Mesenchymal stem cell (in vitro differentiated cells and primary cell): ENCODE data around the gene GOLGA5.
"Not testable (repeated sequence)": the region's sequence is repeated elsewhere in the genome, so short reads cannot be mapped to it uniquely, and the experiment has no call there.

Source experiments
- DNase-seq: peaks from one replicate; pipeline ENCODE4 v3.0.0-alpha.2; 2013
- H2AFZ ChIP-seq: one replicate; pipeline ENCODE4 v1.6.1; 2013; ENCODE audit warnings: low read depth, mild to moderate bottlenecking, control low read depth, inconsistent platforms, low read length, moderate library complexity
- H2AK5ac ChIP-seq: 2 replicates; pipeline ENCODE4 v1.6.1; 2013; ENCODE audit warnings: low read length, moderate library complexity, mild to moderate bottlenecking, inconsistent platforms; ENCODE audit not compliant: severe bottlenecking
- H2BK120ac ChIP-seq: one replicate; pipeline ENCODE4 v1.6.1; 2013; ENCODE audit warnings: low read depth, mild to moderate bottlenecking, inconsistent platforms, low read length, moderate library complexity
- H2BK12ac ChIP-seq, 2 experiments: one replicate each; pipeline ENCODE4 v1.6.1; 2013; ENCODE audit warnings: inconsistent platforms in 2 of 2, low read length in 2 of 2, mild to moderate bottlenecking in 2 of 2, moderate library complexity in 2 of 2, control low read depth in 1 of 2
- H2BK15ac ChIP-seq: one replicate; pipeline ENCODE4 v1.6.1; 2013; ENCODE audit warnings: mild to moderate bottlenecking, low read depth, inconsistent platforms; ENCODE audit not compliant: poor library complexity, severe bottlenecking
- H2BK5ac ChIP-seq: 2 replicates; pipeline ENCODE4 v1.6.1; 2013; ENCODE audit warnings: low read depth, mild to moderate bottlenecking, low read length, control low read depth, inconsistent platforms; ENCODE audit not compliant: poor library complexity, severe bottlenecking
- H3K14ac ChIP-seq, 2 experiments: one replicate each; pipeline ENCODE4 v1.6.1; 2013; ENCODE audit warnings: inconsistent platforms in 2 of 2, low read length in 2 of 2, control low read depth in 1 of 2, mild to moderate bottlenecking in 1 of 2, moderate library complexity in 1 of 2
- H3K18ac ChIP-seq, 2 experiments: one replicate each; pipeline ENCODE4 v1.6.1; 2013; ENCODE audit warnings: inconsistent platforms in 2 of 2, low read length in 2 of 2, control low read depth in 1 of 2, low read depth in 1 of 2, mild to moderate bottlenecking in 1 of 2
- H3K23ac ChIP-seq, 2 experiments: one replicate each; pipeline ENCODE4 v1.6.1; 2013; ENCODE audit warnings: inconsistent platforms in 2 of 2, low read length in 2 of 2, mild to moderate bottlenecking in 2 of 2, moderate library complexity in 2 of 2, control low read depth in 1 of 2
- H3K27ac ChIP-seq: 2 replicates; pipeline ENCODE4 v1.5.1; 2013; ENCODE audit warnings: mild to moderate bottlenecking, moderate library complexity, low read length, control low read depth, inconsistent platforms; ENCODE audit not compliant: poor library complexity, severe bottlenecking
- H3K27me3 ChIP-seq, 2 experiments: 2 replicates each; pipeline versions ENCODE4 v1.6.1 to v1.7.0; 2013; ENCODE audit warnings: low read length in 2 of 2, mild to moderate bottlenecking in 2 of 2, moderate library complexity in 2 of 2, control low read depth in 1 of 2, inconsistent platforms in 1 of 2; ENCODE audit not compliant: control insufficient read depth in 1 of 2, insufficient read depth in 1 of 2
- H3K36me3 ChIP-seq, 2 experiments: 2 replicates each; pipeline versions ENCODE4 v1.6.1 to v1.7.0; 2013; ENCODE audit warnings: low read length in 2 of 2, control low read depth in 1 of 2, inconsistent platforms in 1 of 2, low read depth in 1 of 2, mild to moderate bottlenecking in 1 of 2; ENCODE audit not compliant: insufficient read depth in 2 of 2, control insufficient read depth in 1 of 2
- H3K4ac ChIP-seq, 2 experiments: one replicate each; pipeline ENCODE4 v1.6.1; 2013; ENCODE audit warnings: inconsistent platforms in 2 of 2, low read length in 2 of 2, mild to moderate bottlenecking in 2 of 2, moderate library complexity in 2 of 2, control low read depth in 1 of 2, low read depth in 1 of 2
- H3K4me1 ChIP-seq: 2 replicates; pipeline ENCODE4 v1.6.1; 2013; ENCODE audit warnings: low read depth, low read length, control low read depth; ENCODE audit not compliant: control insufficient read depth, insufficient read depth
- H3K4me2 ChIP-seq: 2 replicates; pipeline ENCODE4 v1.6.1; 2013; ENCODE audit warnings: low read length, mild to moderate bottlenecking, inconsistent platforms; ENCODE audit not compliant: poor library complexity, severe bottlenecking
- H3K4me3 ChIP-seq, 2 experiments: 2 replicates each; pipeline versions ENCODE4 v1.5.1 to v1.7.0; 2013; ENCODE audit warnings: low read length in 2 of 2, mild to moderate bottlenecking in 2 of 2, control low read depth in 1 of 2, low read depth in 1 of 2; ENCODE audit not compliant: insufficient read depth in 1 of 2
- H3K79me1 ChIP-seq: replicated peaks from 2 replicates; pipeline ENCODE4 v1.6.1; 2013; ENCODE audit warnings: mild to moderate bottlenecking, control low read depth, low read length, inconsistent platforms; ENCODE audit not compliant: poor library complexity, severe bottlenecking
- H3K9ac ChIP-seq: 2 replicates; pipeline ENCODE4 v1.7.0; 2013; ENCODE audit warnings: mild to moderate bottlenecking, low read length, moderate library complexity
- H3K9me3 ChIP-seq: 2 replicates; pipeline ENCODE4 v1.7.0; 2013; ENCODE audit warnings: mild to moderate bottlenecking, low read length; ENCODE audit not compliant: control insufficient read depth
- H4K8ac ChIP-seq: one replicate; pipeline ENCODE4 v1.6.1; 2013; ENCODE audit warnings: inconsistent platforms, mild to moderate bottlenecking, low read length, moderate library complexity
- H4K91ac ChIP-seq: one replicate; pipeline ENCODE4 v1.6.1; 2013; ENCODE audit warnings: mild to moderate bottlenecking, low read length, inconsistent platforms
- WGBS: methylation state at CpG from one replicate; pipeline ENCODE4 v1.1.7; 2013; ENCODE audit warnings: mixed read lengths; 5-methylcytosine and 5-hydroxymethylcytosine counted together

The GOLGA5 gene

DNA sequence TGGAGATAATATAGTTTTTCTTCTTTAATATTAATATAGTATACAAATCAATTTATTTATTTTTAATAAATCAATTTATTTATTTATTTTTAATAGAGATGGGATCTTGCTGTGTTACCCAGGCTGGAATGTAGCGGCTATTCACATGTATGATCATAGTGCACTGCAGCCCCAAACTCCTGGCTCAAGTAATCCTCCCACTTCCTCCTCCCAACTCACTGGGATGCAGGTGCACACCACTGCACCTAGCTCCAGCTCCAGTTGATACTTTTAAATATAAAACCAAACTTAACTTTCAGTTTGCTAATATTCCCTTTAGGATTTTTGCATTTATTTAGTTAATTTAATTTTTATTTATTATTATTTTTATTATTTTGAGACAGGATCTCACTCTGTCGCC lies 8.6 kb downstream of the GOLGA5 start:
- H4K8ac ChIP-seq, result no peak overlapping the region
- no peak overlapping the region for H2AK5ac ChIP-seq
- H3K4me3 ChIP-seq, result no peak overlapping the region
- H2BK5ac ChIP-seq, result no peak overlapping the region
- H2BK15ac ChIP-seq, result no peak overlapping the region
- H2BK120ac ChIP-seq, result no peak overlapping the region
- no peak overlapping the region for H4K91ac ChIP-seq
- H3K27me3 ChIP-seq, result no peaks in the 10 kb centered on the region
- H2AFZ ChIP-seq, result no peak overlapping the region
- H2BK12ac ChIP-seq, result no peak overlapping the region
- no peak overlapping the region for H3K4me2 ChIP-seq
- no peak for DNase-seq
- 100% methylated on average over 2 of the region's 2 CpGs for whole genome bisulfite sequencing
- no peak overlapping the region for H3K14ac ChIP-seq
- H3K9ac ChIP-seq, result no peak overlapping the region
- H3K4ac ChIP-seq, result no peak overlapping the region
- H3K4me1 ChIP-seq, result no peaks in the 10 kb centered on the region
- peaks cover 11% of the 10 kb centered on the region for H3K79me1 ChIP-seq
- H3K18ac ChIP-seq, result no peak overlapping the region
- H3K9me3 ChIP-seq, result no peaks in the 10 kb centered on the region
- H3K36me3 ChIP-seq, result peaks cover 12 to 67% of the 10 kb centered on the region in 2 experiments
- H3K23ac ChIP-seq, result no peak overlapping the region
- H3K27ac ChIP-seq, result no peak overlapping the region

DNA sequence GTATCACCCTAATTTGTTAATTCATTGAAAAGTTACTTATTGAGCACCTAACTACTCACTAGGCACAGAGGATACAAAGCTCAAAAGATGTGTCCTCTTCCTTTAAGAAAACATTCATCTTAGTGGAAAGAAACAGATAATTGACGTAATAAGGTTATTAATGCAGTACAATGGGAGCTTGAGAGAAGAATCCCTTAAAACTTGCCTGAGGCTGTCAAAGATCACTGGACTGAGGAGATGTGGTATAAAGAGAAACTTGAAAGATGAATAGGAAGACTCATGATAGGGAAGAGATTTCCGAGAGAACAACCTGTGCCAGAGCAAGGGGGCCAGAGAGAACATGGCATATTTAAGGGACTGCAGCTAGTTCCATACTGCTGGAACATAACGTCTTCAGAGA lies 19.1 kb downstream of the GOLGA5 start:
- H3K9me3 ChIP-seq, result no peaks in the 10 kb centered on the region

DNA sequence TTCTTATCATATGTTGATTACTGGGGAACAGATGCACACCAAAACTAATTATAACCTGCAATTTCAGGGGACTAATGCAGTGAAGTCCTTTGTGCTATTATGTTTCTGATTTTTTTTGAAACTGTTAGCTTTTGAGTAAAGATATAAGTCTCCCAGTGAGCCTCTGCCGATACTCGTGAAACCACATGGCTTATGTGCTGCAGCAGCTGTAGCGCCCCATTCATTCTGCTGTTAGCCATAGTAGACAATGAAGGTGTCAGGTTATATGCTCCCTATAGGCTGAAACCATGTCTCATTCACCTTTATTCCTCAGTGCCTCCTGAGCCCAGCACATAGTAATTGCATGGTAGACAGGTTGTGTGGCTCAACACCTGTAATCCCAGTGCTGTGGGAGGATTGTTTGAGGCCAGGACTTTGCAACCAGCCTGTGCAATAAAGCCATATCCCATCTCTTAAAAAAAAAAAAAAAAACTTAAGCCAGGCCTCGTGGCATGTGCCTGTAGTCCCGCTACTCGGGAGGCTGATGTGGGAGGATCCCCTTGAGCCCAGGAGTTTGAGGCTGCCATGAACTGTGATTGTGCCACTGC lies 25.0 kb downstream of the GOLGA5 start:
- H2BK5ac ChIP-seq, result no peak overlapping the region
- no peaks in the 10 kb centered on the region for H3K4me1 ChIP-seq
- H3K23ac ChIP-seq, result no peak overlapping the region
- no peak overlapping the region for H4K8ac ChIP-seq
- H2AFZ ChIP-seq, result no peak overlapping the region
- H3K36me3 ChIP-seq, result peaks cover 31 to 94% of the 10 kb centered on the region in 2 experiments
- H2AK5ac ChIP-seq, result no peak overlapping the region
- H3K9ac ChIP-seq, result no peak overlapping the region
- H3K14ac ChIP-seq, result no peak overlapping the region
- no peak overlapping the region for H3K18ac ChIP-seq
- no peak overlapping the region for H4K91ac ChIP-seq
- 95% methylated on average over 6 of the region's 6 CpGs for WGBS
- no peak overlapping the region for H2BK12ac ChIP-seq
- peaks cover 15% of the 10 kb centered on the region for H3K79me1 ChIP-seq
- no peak overlapping the region for H2BK15ac ChIP-seq
- H3K4me3 ChIP-seq, result no peak overlapping the region
- H3K27ac ChIP-seq, result no peak overlapping the region
- DNase-seq, result no peak
- no peak overlapping the region for H2BK120ac ChIP-seq
- no peak overlapping the region for H3K4me2 ChIP-seq
- H3K4ac ChIP-seq, result no peak overlapping the region
- no peaks in the 10 kb centered on the region for H3K27me3 ChIP-seq
- no peaks in the 10 kb centered on the region for H3K9me3 ChIP-seq

More for the DNA sequence above, 19.1 kb downstream of the GOLGA5 start:
- H3K79me1 ChIP-seq, result peaks cover 25% of the 10 kb centered on the region
- no peak overlapping the region for H3K4me3 ChIP-seq
- H3K36me3 ChIP-seq, result peaks cover 33 to 98% of the 10 kb centered on the region in 2 experiments
- H3K27ac ChIP-seq, result no peak overlapping the region
- H2BK120ac ChIP-seq, result no peak overlapping the region
- no peak overlapping the region for H4K8ac ChIP-seq
- DNase-seq, result no peak
- H3K4me2 ChIP-seq, result no peak overlapping the region
- no peak overlapping the region for H2BK12ac ChIP-seq
- H3K18ac ChIP-seq, result no peak overlapping the region
- no peak overlapping the region for H2BK15ac ChIP-seq
- 97% methylated on average over 3 of the region's 3 CpGs for WGBS
- H3K4me1 ChIP-seq, result no peaks in the 10 kb centered on the region
- H4K91ac ChIP-seq, result no peak overlapping the region
- no peak overlapping the region for H2AK5ac ChIP-seq
- H3K4ac ChIP-seq, result no peak overlapping the region
- no peak overlapping the region for H3K23ac ChIP-seq
- H3K27me3 ChIP-seq, result no peaks in the 10 kb centered on the region
- H3K14ac ChIP-seq, result no peak overlapping the region
- no peak overlapping the region for H2AFZ ChIP-seq
- no peak overlapping the region for H2BK5ac ChIP-seq
- H3K9ac ChIP-seq, result no peak overlapping the region

DNA sequence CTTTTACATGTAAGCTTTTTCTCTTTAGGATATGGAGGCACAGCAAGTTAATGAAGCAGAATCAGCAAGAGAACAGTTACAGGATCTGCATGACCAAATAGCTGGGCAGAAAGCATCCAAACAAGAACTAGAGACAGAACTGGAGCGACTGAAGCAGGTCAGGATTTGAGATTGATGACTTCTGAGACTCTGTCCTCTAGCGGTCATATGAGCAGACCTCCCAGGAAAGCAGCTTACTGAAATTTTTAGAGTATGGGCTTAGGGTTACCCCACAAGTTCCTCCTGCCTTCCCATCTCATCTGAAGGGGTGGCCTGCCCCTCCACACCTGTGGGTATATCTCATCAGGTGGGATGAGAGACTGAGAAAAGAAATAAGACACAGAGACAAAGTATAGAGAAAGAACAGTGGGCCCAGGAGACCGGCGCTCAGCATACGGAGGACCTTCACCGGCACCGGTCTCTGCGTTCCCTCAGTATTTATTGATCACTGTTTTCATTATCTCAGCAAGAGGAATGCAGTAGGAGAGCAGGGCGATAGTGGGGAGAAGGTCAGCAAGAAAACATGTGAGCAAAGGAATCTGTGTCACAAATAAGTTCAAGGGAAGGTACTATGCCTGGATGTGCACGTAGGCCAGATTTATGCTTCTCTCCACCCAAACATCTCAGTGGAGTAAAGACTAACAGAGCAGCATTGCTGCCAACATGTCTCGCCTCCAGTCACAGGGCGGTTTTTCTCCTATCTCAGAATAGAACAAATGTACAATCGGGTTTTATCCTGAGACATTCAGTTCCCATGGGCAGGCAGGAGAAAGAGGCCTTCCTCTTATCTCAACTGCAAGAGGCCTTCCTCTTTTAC lies 25.8 kb downstream of the GOLGA5 start:
- H3K4me1 ChIP-seq, H3K9ac ChIP-seq, H3K18ac ChIP-seq, H2BK15ac ChIP-seq, H2BK12ac ChIP-seq, H3K4ac ChIP-seq, H3K14ac ChIP-seq, H4K91ac ChIP-seq, H3K23ac ChIP-seq, H3K9me3 ChIP-seq, H2BK5ac ChIP-seq, H3K27me3 ChIP-seq, H3K4me2 ChIP-seq, H2AK5ac ChIP-seq, H3K4me3 ChIP-seq, H4K8ac ChIP-seq, H2BK120ac ChIP-seq, DNase-seq, H3K27ac ChIP-seq, H2AFZ ChIP-seq: not testable (repeated sequence)
- H3K79me1 ChIP-seq, result peaks cover 13% of the 10 kb centered on the region
- H3K36me3 ChIP-seq, result peaks cover 28 to 94% of the 10 kb centered on the region in 2 experiments
- WGBS, result 96% methylated on average over 7 of the region's 13 CpGs
